ENCODE data around the gene ZGPAT. TPM values are rescaled to one million over a fixed set of nuclear protein-coding genes. Genes with fewer than 3 reads are reported as not detected.

Gene ZGPAT
- total and polyA plus RNA-seq, 2 of the 13 experiments (the other 11 are each of a cell fraction or from before 2014, with no cell fraction given), result 23.0 to 41.9 TPM

DNA sequence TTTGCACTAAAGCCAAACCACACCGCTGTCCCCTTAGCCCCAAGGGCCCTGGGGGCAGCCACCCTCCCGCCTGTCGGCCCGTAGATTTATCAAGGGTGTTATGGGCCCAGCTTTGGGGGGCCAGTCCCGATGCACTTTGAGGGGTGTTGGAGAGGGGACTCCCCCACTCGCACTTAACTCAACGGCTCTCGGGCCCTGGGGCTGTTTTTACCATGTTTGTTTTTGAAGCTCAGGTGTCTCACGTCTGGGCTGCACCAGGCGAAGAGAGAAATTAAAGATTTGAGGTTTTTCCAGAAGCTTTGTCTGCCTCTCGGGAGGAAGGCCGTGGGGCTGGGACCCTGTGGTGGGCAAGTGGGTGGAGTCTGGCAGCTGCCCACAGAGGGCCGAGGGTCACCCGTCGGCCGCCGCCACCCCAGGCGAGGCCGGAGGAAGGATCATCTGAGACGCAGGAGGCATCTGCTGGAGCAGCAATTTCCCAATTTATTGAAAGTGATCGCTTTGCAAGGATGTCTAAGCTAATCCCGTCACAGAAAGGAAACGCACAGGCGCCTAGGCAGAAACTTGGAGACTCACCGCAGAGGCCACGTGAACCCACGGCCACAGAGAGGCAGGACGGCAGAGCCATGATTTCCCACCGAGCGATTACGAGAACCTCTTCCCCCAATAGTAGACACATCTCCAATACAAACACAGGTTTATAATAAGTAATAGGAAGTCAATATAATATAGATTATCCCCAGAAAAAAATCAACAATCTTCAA is 35.6 kb downstream of the ZGPAT start (continued):
- TF ChIP-seq, protein P1, sequence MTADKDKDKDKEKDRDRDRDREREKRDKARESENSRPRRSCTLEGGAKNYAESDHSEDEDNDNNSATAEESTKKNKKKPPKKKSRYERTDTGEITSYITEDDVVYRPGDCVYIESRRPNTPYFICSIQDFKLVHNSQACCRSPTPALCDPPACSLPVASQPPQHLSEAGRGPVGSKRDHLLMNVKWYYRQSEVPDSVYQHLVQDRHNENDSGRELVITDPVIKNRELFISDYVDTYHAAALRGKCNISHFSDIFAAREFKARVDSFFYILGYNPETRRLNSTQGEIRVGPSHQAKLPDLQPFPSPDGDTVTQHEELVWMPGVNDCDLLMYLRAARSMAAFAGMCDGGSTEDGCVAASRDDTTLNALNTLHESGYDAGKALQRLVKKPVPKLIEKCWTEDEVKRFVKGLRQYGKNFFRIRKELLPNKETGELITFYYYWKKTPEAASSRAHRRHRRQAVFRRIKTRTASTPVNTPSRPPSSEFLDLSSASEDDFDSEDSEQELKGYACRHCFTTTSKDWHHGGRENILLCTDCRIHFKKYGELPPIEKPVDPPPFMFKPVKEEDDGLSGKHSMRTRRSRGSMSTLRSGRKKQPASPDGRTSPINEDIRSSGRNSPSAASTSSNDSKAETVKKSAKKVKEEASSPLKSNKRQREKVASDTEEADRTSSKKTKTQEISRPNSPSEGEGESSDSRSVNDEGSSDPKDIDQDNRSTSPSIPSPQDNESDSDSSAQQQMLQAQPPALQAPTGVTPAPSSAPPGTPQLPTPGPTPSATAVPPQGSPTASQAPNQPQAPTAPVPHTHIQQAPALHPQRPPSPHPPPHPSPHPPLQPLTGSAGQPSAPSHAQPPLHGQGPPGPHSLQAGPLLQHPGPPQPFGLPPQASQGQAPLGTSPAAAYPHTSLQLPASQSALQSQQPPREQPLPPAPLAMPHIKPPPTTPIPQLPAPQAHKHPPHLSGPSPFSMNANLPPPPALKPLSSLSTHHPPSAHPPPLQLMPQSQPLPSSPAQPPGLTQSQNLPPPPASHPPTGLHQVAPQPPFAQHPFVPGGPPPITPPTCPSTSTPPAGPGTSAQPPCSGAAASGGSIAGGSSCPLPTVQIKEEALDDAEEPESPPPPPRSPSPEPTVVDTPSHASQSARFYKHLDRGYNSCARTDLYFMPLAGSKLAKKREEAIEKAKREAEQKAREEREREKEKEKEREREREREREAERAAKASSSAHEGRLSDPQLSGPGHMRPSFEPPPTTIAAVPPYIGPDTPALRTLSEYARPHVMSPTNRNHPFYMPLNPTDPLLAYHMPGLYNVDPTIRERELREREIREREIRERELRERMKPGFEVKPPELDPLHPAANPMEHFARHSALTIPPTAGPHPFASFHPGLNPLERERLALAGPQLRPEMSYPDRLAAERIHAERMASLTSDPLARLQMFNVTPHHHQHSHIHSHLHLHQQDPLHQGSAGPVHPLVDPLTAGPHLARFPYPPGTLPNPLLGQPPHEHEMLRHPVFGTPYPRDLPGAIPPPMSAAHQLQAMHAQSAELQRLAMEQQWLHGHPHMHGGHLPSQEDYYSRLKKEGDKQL (CRISPR knock-in tag; IDR thresholded peaks at IDR 0.05; ENCODE audit: low read depth), result no peak
- TF ChIP-seq CCDC6 (CRISPR knock-in tag; IDR thresholded peaks at IDR 0.05), result no peak
- TF ChIP-seq NKX3-1 (CRISPR knock-in tag; IDR thresholded peaks at IDR 0.05), result no peak
- TF ChIP-seq, protein P2, sequence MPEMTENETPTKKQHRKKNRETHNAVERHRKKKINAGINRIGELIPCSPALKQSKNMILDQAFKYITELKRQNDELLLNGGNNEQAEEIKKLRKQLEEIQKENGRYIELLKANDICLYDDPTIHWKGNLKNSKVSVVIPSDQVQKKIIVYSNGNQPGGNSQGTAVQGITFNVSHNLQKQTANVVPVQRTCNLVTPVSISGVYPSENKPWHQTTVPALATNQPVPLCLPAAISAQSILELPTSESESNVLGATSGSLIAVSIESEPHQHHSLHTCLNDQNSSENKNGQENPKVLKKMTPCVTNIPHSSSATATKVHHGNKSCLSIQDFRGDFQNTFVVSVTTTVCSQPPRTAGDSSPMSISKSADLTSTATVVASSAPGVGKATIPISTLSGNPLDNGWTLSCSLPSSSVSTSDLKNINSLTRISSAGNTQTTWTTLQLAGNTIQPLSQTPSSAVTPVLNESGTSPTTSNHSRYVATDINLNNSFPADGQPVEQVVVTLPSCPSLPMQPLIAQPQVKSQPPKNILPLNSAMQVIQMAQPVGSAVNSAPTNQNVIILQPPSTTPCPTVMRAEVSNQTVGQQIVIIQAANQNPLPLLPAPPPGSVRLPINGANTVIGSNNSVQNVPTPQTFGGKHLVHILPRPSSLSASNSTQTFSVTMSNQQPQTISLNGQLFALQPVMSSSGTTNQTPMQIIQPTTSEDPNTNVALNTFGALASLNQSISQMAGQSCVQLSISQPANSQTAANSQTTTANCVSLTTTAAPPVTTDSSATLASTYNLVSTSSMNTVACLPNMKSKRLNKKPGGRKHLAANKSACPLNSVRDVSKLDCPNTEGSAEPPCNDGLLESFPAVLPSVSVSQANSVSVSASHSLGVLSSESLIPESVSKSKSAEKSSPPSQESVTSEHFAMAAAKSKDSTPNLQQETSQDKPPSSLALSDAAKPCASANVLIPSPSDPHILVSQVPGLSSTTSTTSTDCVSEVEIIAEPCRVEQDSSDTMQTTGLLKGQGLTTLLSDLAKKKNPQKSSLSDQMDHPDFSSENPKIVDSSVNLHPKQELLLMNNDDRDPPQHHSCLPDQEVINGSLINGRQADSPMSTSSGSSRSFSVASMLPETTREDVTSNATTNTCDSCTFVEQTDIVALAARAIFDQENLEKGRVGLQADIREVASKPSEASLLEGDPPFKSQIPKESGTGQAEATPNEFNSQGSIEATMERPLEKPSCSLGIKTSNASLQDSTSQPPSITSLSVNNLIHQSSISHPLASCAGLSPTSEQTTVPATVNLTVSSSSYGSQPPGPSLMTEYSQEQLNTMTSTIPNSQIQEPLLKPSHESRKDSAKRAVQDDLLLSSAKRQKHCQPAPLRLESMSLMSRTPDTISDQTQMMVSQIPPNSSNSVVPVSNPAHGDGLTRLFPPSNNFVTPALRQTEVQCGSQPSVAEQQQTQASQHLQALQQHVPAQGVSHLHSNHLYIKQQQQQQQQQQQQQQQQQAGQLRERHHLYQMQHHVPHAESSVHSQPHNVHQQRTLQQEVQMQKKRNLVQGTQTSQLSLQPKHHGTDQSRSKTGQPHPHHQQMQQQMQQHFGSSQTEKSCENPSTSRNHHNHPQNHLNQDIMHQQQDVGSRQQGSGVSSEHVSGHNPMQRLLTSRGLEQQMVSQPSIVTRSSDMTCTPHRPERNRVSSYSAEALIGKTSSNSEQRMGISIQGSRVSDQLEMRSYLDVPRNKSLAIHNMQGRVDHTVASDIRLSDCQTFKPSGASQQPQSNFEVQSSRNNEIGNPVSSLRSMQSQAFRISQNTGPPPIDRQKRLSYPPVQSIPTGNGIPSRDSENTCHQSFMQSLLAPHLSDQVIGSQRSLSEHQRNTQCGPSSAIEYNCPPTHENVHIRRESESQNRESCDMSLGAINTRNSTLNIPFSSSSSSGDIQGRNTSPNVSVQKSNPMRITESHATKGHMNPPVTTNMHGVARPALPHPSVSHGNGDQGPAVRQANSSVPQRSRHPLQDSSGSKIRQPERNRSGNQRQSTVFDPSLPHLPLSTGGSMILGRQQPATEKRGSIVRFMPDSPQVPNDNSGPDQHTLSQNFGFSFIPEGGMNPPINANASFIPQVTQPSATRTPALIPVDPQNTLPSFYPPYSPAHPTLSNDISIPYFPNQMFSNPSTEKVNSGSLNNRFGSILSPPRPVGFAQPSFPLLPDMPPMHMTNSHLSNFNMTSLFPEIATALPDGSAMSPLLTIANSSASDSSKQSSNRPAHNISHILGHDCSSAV (CRISPR knock-in tag; IDR thresholded peaks at IDR 0.05; ENCODE audit: borderline replicate concordance), result no peak
- TF ChIP-seq RCOR2 (CRISPR knock-in tag; IDR thresholded peaks at IDR 0.05), result no peak
